Esophagus muscularis mucosa (tissue), 3 donors: ENCODE data around the gene PTPN3.

Source experiments
- CTCF ChIP-seq, 3 experiments: fragments of 200-600 bp in 2 of 3; fragments of 450-650 bp in 1 of 3; sonication (generic) in 2 of 3; IDR thresholded peaks; one replicate each; pipeline ENCODE4 v1.5.1; 2017 to 2019; ENCODE audit warnings: antibody characterized with exemption in 3 of 3, mild to moderate bottlenecking in 2 of 3, moderate library complexity in 1 of 3
- POLR2A ChIP-seq: fragments of 450-650 bp; IDR thresholded peaks from one replicate; pipeline ENCODE4 v1.6.1; 2017; ENCODE audit warnings: antibody characterized with exemption, moderate library complexity, mild to moderate bottlenecking, low read depth

GRCh38 chr9:109482391-109482916 lies 15.7 kb downstream of the PTPN3 start:
- no peak for TF ChIP-seq CTCF (IDR thresholded peaks at IDR 0.05)
- no peak for TF ChIP-seq POLR2A
